GM18526 (cell line): ENCODE measurements around the gene ARHGAP11A.

Source experiments
- POLR2A ChIP-seq: IDR thresholded peaks from 3 replicates; pipeline ENCODE4 v1.6.1; 2011; ENCODE audit not compliant: insufficient read length; ENCODE audit errors: extremely low read depth

The ARHGAP11A gene

GRCh38 chr15:32682569-32682968 lies 67.3 kb downstream of the ARHGAP11A start:
- no peak for TF ChIP-seq POLR2A

DNA sequence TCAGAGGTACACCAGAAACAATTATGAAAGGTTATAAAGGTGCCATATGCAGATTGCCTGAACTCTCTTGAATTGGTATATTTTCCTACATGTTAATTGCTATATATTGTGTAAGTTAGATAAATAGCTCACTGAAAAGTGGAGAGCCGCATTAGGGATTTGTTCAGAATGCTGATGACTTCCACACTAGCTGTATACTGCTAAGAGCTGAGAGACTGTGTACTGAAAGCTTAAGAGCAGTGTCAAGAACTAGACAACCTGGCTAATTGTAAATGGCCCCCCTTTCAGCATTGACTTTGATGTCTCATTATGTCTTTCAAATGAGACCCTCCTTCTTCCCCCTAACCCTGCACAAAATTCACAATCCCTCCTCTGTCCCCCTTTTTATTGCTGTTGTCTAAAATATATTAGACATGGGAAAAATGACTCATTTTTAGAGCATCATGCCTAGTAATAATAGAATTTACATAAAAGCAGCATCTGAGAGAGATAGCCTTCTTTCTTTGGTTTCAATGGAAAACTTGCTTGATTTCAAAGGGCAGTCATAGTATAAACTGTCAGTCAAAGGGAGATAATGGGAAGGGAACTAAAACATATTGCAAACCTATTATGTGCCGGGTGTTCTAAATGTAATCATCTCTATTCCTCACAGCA lies 67.8 kb downstream of the ARHGAP11A start:
- TF ChIP-seq POLR2A, result no peak

DNA sequence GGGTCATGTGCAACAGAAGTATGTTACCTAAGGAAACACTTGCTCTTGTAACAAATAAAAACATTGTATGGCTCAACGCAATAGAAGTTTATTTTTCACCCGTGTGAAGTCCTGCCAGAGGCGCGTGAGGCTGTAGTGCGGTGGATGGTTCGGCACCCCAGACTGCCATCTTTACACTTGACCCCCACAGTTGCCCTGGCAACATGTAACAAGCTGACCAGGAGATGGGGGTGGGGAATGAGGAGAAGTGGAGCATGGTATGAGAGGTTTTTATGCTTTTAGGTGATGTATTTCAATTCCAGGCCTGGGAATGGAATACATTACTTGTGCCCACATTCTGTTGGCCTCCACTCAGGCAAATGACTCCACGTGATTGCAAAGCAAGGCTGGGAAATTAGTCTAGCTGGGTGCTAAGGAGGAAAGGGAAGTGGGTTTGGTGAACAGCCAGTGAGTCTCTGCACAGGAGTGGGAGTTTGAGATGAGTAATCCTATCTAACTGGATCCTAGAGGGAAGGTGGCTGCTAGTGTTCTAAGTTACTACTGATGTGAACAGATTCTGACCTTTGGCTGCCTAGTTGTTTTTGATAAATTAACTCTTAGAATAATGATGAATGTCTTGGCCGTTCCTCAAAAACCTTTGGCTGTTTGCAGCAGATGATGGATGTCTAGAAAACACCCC lies 68.7 kb downstream of the ARHGAP11A start:
- no peak for TF ChIP-seq POLR2A

DNA sequence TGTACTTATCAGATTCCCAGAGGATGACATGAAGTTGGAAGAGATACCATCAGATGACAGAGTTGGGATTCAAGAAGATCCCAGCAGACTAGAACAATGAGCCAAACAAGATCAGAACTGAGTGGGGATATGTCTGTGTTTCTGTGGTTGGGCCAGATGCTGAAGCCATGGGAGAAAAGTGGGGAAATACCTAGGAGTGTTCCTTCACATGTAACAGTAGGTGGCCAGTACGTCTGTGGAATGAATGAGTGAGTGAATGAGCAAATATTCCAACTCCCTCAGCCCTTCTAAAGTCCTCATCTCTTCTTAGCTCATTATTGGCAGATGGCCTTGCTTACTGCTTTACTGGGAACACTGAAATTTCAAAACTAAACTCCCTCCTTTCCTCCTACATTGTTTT lies 70.3 kb downstream of the ARHGAP11A start:
- TF ChIP-seq POLR2A, result no peak

- no peak for TF ChIP-seq POLR2A
Measured at GRCh38 chr15:32687556-32687955, 72.3 kb downstream of the ARHGAP11A start.

GRCh38 chr15:32688151-32688639 lies 72.9 kb downstream of the ARHGAP11A start:
- TF ChIP-seq POLR2A, result no peak
